Measurements from ENCODE around the gene TBC1D8. TPM values are rescaled to one million over a fixed set of nuclear protein-coding genes. Genes with fewer than 3 reads are reported as not detected.

The TBC1D8 gene
- total RNA-seq, 1 experiment from 2014 or later = 139 TPM

DNA sequence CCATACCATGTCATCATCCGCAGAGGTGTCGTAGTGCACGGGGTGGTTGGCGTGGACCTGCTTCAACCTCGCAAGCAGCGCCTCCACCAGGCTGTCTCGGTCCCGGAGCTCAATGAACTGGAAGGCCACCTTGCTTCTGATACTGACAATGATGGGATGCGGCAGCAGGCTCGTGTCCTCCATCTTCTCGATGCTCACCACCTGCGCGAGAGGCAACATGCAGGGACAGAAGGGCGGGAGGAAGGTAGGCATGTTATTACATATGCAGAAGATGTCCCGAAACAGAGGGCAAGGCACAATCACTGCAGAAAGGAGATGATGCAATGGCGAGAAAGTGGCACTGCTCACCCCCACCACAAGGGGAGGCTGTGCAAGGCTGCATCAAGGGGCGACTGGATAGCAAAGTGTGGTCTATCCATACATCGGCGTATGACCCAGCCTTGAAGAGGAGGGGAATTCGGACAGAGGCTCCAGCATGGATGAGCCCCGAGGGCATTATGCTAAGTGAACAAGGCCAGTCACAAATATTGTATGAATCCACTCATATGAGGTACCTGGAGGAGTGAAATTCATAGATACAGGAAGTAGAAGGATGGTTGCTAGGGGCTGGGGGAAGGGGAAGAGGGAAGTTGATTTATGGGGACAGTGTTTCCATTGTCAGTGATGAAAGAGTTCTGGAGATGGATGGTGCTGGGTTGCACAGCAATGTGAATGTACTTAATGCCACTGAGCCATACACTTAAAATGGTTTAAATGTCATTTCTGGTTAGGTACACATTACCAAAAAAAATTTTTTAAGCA lies 112.5 kb downstream of the TBC1D8 start:
- peak; percentile 57; the same call in 1 of the 2 replicates for ATAC-seq
- peaks cover 9% of the 10 kb centered on the region; the same call in 1 of the 2 replicates for H3K4me1 ChIP-seq (ENCODE audit: control insufficient read depth, insufficient read depth, low read length)
- no TSS peak for BruUV-seq (replicated peaks)

More for the DNA sequence above, 112.5 kb downstream of the TBC1D8 start:
- in situ Hi-C loops (cut with HindIII; ENCODE audit: low pct_unique_long_range_greater_than_20kb, low sequenced_read_pairs) (no loop called here), intact Hi-C loops (cut with micrococcal nuclease; ENCODE audit: unreplicated experiment) (no loop called here)
- no peak for DNase-seq (ENCODE audit: low read depth, low spot score)
- peak overlapping the region; percentile 66; the same call in 1 of the 2 replicates for H3K27ac ChIP-seq (ENCODE audit: low read length)
- ChIA-PET POLR2A (no interaction called here), CTCF (interaction anchor here (1.4 kb wide), 1 partner anchor 167 kb away, joined by 4 read pairs; no protein-coding TSS in a partner anchor)
- H3K27me3 ChIP-seq (ENCODE audit: control insufficient read depth, insufficient read depth, low read length) = no peaks in the 10 kb centered on the region
- H3K36me3 ChIP-seq (ENCODE audit: control insufficient read depth, insufficient read depth, low read length) = peaks cover 60% of the 10 kb centered on the region
- no peak overlapping the region for H3K4me3 ChIP-seq (ENCODE audit: low read depth in 2 of 2, low read length in 2 of 2)
- H3K9me3 ChIP-seq (ENCODE audit: control insufficient read depth, insufficient read depth, low read depth, low read length) = no peaks in the 10 kb centered on the region
- no peak; the same call in 1 of the 2 replicates for TF ChIP-seq CTCF (IDR thresholded peaks at IDR 0.05)
- no peak for TF ChIP-seq TCF7L2 (IDR thresholded peaks at IDR 0.05; ENCODE audit: low read depth, low read length)
- TF ChIP-seq POLR2AphosphoS5 (IDR thresholded peaks at IDR 0.05; ENCODE audit: low read depth, low read length) = no peak
- no peak for TF ChIP-seq REST (IDR thresholded peaks at IDR 0.05; ENCODE audit: insufficient read depth in 1 of 2, low read depth in 2 of 2, low read length in 1 of 2)
- no peak for TF ChIP-seq SIN3A (IDR thresholded peaks at IDR 0.05; ENCODE audit: borderline replicate concordance, insufficient read depth, low read depth, low read length)

Measured in Panc1 (cell line).